ENCODE data around the gene PITPNM3.

PITPNM3 gene

DNA sequence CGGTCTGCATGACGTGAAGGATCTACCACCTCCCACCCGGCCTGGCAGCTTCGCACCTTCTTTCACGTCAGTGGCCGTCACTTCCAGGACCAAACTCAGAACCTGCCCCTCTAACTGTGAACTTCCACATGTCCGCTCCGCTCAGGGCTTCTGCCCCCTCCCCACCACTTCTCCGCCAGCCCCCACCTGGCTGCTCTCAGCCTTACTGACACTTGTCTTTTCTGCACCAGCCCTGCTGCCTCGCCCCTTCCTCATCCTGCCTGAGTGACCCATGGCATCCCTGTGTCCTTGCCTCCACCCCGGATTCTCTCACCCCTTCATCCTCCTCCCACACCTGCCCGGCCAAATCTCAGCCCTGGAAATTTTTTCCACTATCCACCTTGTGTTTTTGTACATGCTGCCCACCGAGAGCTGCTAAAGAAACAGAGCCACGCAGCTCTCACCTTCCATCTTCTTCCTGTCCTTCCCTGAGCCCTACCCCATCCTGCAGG is 97.8 kb downstream of the PITPNM3 start:
- no peak for DNase-seq

GRCh38 chr17:6457688-6458459 is 98.5 kb downstream of the PITPNM3 start:
- DNase-seq, result no peak

DNA sequence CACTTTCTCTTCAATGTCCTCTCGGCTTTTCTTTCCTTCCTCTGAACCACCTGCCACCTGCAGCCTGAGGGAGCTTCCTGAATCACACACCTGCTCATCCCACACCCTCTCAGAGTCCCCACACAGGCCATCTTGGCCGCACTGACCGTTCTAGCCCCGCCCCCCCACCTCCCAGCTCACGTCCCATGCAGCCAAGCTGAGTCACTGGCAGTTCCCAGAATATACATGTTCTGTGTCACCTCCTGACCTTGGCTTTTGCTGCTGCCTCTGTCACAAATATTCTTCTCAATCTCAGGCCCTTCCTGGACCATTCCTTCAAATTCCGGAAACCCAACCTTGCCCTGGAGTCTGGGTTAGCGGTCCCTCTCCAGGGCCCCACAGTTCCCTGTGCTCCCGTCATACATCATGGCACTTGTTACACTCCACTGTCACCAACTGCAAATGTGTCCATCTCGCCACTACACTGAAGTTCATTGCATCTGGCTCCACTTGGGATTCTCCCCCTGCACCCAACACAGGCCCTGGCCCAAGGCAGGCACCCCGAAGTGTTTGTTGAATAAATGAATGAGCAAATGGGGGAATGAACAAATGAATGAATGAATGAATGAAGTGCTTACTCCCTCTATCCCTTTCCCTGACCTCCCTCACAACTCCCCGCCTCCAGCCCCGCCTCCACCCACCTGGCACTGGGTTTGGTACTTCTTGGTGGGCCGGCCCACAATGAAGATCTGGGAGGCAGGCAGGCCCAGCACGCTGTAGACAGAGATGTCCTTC is 99.3 kb downstream of the PITPNM3 start:
- DNase-seq, result no peak

GRCh38 chr17:6456321-6456720 is 100.0 kb downstream of the PITPNM3 start:
- DNase-seq, result no peak

GRCh38 chr17:6455321-6455705 is 101.0 kb downstream of the PITPNM3 start:
- DNase-seq, result peak; percentile 58 to 69

DNA sequence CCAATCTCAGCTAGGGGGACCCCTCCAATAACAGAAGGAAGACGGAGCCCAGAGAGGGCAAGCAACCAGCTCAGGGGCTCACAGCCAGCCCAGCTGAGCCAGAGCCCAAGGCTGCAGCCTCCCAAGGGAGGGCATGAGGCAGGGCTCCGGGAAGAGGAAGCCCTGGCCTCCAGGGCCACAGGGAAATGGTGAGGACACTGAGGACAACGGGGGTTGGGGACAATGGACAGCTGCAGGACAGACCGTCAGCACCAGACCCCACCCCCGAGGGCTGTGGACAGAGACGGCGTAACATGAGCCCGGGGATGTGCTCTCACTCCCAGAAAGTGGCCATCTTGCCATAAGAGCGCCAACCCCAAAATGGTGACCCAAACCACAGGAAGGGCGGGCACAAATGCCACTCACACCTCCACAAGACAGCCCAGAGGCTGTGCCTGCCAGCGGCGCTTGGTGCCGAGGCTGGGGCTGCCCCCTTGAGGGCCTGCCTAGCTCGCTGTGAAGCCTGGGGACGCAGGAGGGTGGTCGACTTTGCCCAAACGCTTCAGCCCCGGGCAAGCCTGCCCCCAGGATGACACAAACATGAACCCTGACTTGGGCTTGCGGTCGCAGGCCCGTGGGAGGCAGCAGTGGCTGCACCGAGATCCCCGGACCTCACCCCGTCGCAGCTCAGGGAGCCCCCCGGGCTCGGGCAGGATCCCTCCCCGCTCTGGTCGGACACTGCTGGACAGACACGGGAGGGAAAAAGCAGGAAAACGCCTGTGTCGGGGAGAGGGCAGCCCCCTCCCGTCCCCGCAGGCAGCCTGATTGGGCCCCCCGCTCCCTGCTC is 101.6 kb downstream of the PITPNM3 start:
- no peak for DNase-seq

- no peak for DNase-seq
Measured at GRCh38 chr17:6453279-6454024, 102.9 kb downstream of the PITPNM3 start.

GRCh38 chr17:6452471-6453266 is 103.7 kb downstream of the PITPNM3 start:
- no peak for DNase-seq

DNA sequence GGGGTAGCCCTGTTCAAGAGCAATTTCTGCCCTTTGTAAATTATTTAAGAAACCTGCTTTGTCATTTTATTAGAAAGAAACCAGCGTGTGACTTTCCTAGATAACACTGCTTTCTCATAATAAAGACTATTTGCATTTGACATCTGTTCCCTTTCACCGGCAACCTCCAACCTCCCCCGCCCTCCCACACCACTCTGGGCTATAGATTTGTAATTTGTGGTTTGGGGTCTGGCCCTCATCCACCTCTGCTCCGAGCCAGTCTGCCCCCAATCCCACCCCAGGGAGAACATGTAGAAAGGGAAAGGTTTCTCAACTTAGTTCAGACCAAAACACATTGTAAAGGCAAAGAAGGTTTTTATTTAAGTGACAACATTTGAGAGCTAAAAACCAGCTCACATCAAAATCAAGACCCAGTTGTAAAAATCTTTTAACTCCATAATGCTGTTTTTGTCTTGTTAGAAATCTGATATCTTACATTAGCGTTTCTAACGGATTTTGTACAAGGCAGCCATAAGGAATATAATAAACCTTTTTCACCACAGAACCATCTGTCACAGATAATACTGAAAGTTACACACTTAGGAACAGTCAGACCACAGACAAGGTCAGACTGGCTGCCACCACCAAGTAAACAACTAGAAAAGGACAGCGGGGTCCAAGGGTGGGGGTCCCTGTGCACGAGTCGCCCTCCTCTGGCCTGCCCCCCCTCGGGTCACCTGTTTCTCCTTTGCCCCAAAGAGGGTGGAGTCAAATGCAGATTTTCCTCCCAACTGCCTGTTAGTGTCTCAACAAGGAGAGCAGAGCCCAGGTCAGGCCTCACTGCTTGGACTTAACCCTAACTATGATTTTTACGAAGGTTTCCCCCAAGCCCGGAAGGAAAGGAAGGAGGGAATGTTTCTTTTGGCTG is 105.2 kb downstream of the PITPNM3 start:
- no peak for DNase-seq

DNA sequence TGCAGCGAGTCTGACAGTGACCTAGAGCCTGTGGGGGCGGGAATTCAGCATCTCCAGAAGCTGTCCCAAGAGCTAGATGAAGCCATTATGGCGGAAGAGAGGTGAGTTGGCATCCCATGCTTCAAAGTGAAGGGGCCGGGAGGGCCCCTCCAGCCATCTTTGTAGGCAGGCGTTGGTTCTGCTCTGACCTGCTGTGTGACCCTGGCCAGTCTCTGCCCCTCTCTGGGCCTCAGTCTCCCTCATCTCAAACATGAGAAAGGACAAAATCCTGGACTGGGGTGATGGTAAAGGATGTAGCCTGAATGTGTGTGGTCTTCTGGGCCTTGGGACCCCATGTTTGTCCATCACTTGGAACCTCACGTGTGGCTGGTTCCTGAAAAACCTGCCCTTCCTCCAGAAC is 107.0 kb downstream of the PITPNM3 start:
- no peak for DNase-seq

GRCh38 chr17:6448473-6448872 is 107.9 kb downstream of the PITPNM3 start:
- no peak for DNase-seq

DNA sequence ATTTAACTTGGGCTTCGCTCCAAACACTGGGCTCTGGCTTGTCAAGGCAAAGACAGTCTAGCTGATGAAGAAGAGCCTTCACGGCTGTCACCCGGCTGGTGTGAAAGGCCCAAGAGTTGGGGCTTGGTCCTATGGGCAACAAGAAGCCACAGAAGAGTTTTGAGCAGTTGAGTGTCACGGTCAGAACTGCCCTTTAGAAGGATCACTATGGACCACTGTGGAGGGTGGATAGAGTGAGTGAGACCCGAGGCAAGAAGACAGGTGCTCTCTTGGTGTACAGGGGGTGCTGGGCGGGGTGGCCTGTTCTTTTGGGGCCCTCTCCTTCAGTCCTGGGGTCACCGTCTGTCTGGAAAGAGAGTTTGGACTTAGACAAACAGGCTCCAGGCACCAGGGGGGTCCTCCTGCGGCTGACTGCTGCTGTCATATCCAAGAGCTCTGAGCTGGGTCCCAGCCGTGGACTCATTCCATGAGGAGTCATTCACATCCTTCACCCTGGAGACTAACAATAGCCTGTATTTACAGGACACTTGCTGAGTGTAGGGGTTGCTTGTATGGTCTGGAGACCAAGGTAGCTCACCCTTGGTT is 109.7 kb downstream of the PITPNM3 start:
- no peak for DNase-seq

GRCh38 chr17:6444571-6445335 is 111.6 kb downstream of the PITPNM3 start:
- DNase-seq, result no peak

- peak; percentile 89 to 90 for DNase-seq
Measured at GRCh38 chr17:6443692-6444570, 112.4 kb downstream of the PITPNM3 start, which contains the start of gene PIMREG. Gene PIMREG (plus strand): TSS chr17:6444455. CDS start chr17:6445111, 656 bp downstream.

GRCh38 chr17:6442775-6443174 is 113.6 kb downstream of the PITPNM3 start:
- no peak for DNase-seq

DNA sequence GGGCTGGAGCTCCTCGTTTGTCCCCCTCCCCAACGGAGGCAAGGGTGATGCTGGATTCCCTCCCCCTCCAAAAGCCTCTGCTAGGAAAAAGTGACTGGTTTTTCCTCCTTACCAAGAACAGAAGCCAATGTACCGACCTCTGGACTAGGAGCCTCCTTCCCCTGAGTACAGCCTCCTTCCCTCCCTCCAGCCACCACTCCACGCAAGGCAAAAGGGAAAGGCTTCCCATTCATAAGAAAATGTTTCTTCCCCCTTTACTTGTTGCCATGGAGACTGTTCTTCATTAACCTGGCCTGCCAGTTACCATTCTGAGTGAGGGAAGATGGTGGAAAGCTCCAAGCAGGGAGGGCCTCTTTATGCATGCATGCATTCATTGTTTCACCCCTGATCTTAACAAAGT is 116.4 kb downstream of the PITPNM3 start:
- DNase-seq, result no peak

- DNase-seq, result no peak
Measured at GRCh38 chr17:6437956-6438355, 118.4 kb downstream of the PITPNM3 start.

GRCh38 chr17:6437466-6437865 is 118.9 kb downstream of the PITPNM3 start:
- no peak for DNase-seq
